Liver (tissue), 9 donors: ENCODE results near the gene OR6F1. TPM values are rescaled to one million over a fixed set of nuclear protein-coding genes. Genes with fewer than 3 reads are reported as not detected.
"Not testable (repeated sequence)": the region's sequence is repeated elsewhere in the genome, so short reads cannot be mapped to it uniquely, and the experiment has no call there.

Source experiments
- DNase-seq: peaks from one replicate; pipeline ENCODE4 v3.0.0-alpha.2; 2017; ENCODE audit warnings: low spot score
- H3K27ac ChIP-seq, 2 donors: one replicate each; pipeline ENCODE4 v1.7.0; 2013; ENCODE audit warnings: inconsistent platforms in 2 of 2, low read length in 2 of 2, control low read depth in 1 of 2, low read depth in 1 of 2, mild to moderate bottlenecking in 1 of 2
- H3K27me3 ChIP-seq, 4 donors: one replicate each; pipeline versions ENCODE4 v1.6.1 to v1.7.0; 2013; ENCODE audit warnings: low read length in 3 of 4, inconsistent platforms in 1 of 4, mild to moderate bottlenecking in 1 of 4, moderate library complexity in 1 of 4; ENCODE audit not compliant: control insufficient read depth in 4 of 4, insufficient read depth in 4 of 4
- H3K36me3 ChIP-seq, 4 donors: one replicate each; pipeline versions ENCODE4 v1.6.1 to v1.7.0; 2013; ENCODE audit warnings: low read length in 3 of 4, mild to moderate bottlenecking in 3 of 4, low read depth in 1 of 4, moderate library complexity in 1 of 4; ENCODE audit not compliant: control insufficient read depth in 4 of 4, insufficient read depth in 3 of 4
- H3K4me1 ChIP-seq, 4 donors: one replicate each; pipeline versions ENCODE4 v1.6.1 to v1.7.0; 2013; ENCODE audit warnings: low read length in 3 of 4, mild to moderate bottlenecking in 3 of 4, moderate library complexity in 1 of 4; ENCODE audit not compliant: control insufficient read depth in 4 of 4, insufficient read depth in 4 of 4
- H3K4me3 ChIP-seq, 3 donors: one replicate each; pipeline versions ENCODE4 v1.6.1 to v1.7.0; 2013; ENCODE audit warnings: low read length in 3 of 3, control low read depth in 1 of 3, low read depth in 1 of 3, mild to moderate bottlenecking in 1 of 3
- H3K9ac ChIP-seq, 2 donors: one replicate each; pipeline ENCODE4 v1.7.0; 2013; ENCODE audit warnings: low read length in 2 of 2, mild to moderate bottlenecking in 2 of 2, moderate library complexity in 2 of 2, control low read depth in 1 of 2, low read depth in 1 of 2
- H3K9me3 ChIP-seq, 4 donors: one replicate each; pipeline versions ENCODE4 v1.6.1 to v1.7.0; 2013; ENCODE audit warnings: low read length in 3 of 4; ENCODE audit not compliant: control insufficient read depth in 4 of 4
- CTCF ChIP-seq: fragments of 150-350 bp; IDR thresholded peaks from 2 replicates; pipeline ENCODE4 v1.5.1; 2017; ENCODE audit warnings: improper control_type of control experiment, low read depth, low read length; ENCODE audit not compliant: missing input control
- EGR1 ChIP-seq, 2 donors: IDR thresholded peaks; 2 replicates each; pipeline ENCODE4 v1.6.1; 2016 to 2018; ENCODE audit warnings: antibody characterized with exemption in 2 of 2, low read depth in 2 of 2
- FOXA1 ChIP-seq: IDR thresholded peaks from 2 replicates; pipeline ENCODE4 v1.6.1; 2016; ENCODE audit warnings: antibody characterized with exemption
- GABPA ChIP-seq, 2 donors: IDR thresholded peaks in 1 of 2; conservative IDR thresholded peaks in 1 of 2; 2 replicates each; pipeline ENCODE4 v1.6.1; 2016; ENCODE audit warnings: antibody characterized with exemption in 2 of 2, mild to moderate bottlenecking in 1 of 2, moderate library complexity in 1 of 2
- HNF4A ChIP-seq, 2 donors: conservative IDR thresholded peaks; 2 replicates each; pipeline ENCODE4 v1.6.1; 2016; ENCODE audit warnings: antibody characterized with exemption in 2 of 2, mild to moderate bottlenecking in 2 of 2
- HNF4G ChIP-seq: IDR thresholded peaks from 2 replicates; pipeline ENCODE4 v1.6.1; 2016; ENCODE audit warnings: antibody characterized with exemption
- JUND ChIP-seq, 2 donors: IDR thresholded peaks; 2 replicates each; pipeline ENCODE4 v1.6.1; 2016; ENCODE audit warnings: antibody characterized with exemption in 2 of 2
- MAX ChIP-seq: IDR thresholded peaks from 2 replicates; pipeline ENCODE4 v1.6.1; 2016; ENCODE audit warnings: antibody characterized with exemption
- NR2F2 ChIP-seq: IDR thresholded peaks from 2 replicates; pipeline ENCODE4 v1.6.1; 2016; ENCODE audit warnings: antibody characterized with exemption
- REST ChIP-seq: IDR thresholded peaks from 2 replicates; pipeline ENCODE4 v1.6.1; 2016; ENCODE audit warnings: antibody characterized with exemption, mild to moderate bottlenecking
- RXRA ChIP-seq, 2 donors: IDR thresholded peaks; 2 replicates each; pipeline ENCODE4 v1.6.1; 2017 to 2018; ENCODE audit warnings: antibody characterized with exemption in 2 of 2, mild to moderate bottlenecking in 1 of 2
- SP1 ChIP-seq: IDR thresholded peaks from 2 replicates; pipeline ENCODE4 v1.6.1; 2018; ENCODE audit warnings: antibody characterized with exemption, mild to moderate bottlenecking
- TAF1 ChIP-seq: conservative IDR thresholded peaks from 2 replicates; pipeline ENCODE4 v1.6.1; 2016; ENCODE audit warnings: antibody characterized with exemption, mild to moderate bottlenecking
- ZBTB33 ChIP-seq: IDR thresholded peaks from 2 replicates; pipeline ENCODE4 v1.6.1; 2016; ENCODE audit warnings: antibody characterized with exemption
- WGBS: extraction: QIAGEN DNeasy Blood & Tissue Kit; methylation state at CpG from one replicate; pipeline ENCODE4 v1.1.7; 2013; 5-methylcytosine and 5-hydroxymethylcytosine counted together
- polyA plus RNA-seq, 2 donors: library from polyadenylated mRNA; stranded (reverse) in 1 of 2; unstranded in 1 of 2; fragments of 200-250 nt in 1 of 2; fragments of >200 nt in 1 of 2; fragmentation: Nextera tagmentation in 1 of 2; extraction: Ambion mirVana in 1 of 2; gene quantifications; one replicate each; pipeline versions ENCODE4 v1.2.1 to v1.2.3, GENCODE V29; 2013 to 2015
- total RNA-seq, 2 donors: library from RNA; depleted of rRNA; stranded (reverse); fragments of >200 nt; gene quantifications; one replicate each; pipeline ENCODE4 v1.2.3, GENCODE V29; 2014
- TF ChIP-seq, protein P1 (sequence below): IDR thresholded peaks from 2 replicates; pipeline ENCODE4 v1.6.1; 2016; ENCODE audit warnings: antibody characterized with exemption
- donor health status: healthy.
- donor health status: healthy.
- donor health status: healthy.
- donor health status: healthy.
- donor health status: healthy.

Gene OR6F1
- total and polyA plus RNA-seq, 4 donors: not detected

- TF ChIP-seq GABPA (IDR thresholded peaks at IDR 0.05 in 1 of 2, conservative IDR thresholded peaks at IDR 0.05 in 1 of 2): no peak
- no peak for TF ChIP-seq SP1
- TF ChIP-seq HNF4G: no peak
- TF ChIP-seq, protein P1, sequence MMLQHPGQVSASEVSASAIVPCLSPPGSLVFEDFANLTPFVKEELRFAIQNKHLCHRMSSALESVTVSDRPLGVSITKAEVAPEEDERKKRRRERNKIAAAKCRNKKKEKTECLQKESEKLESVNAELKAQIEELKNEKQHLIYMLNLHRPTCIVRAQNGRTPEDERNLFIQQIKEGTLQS: no peak
- TF ChIP-seq ZBTB33: no peak
Measured at GRCh38 chr1:247747616-247748015, 31.2 kb upstream of the OR6F1 start (continued).

GRCh38 chr1:247746391-247746935 is 30.0 kb upstream of the OR6F1 start:
- WGBS: 67% methylated on average over 3 of the region's 3 CpGs
- H3K4me1 ChIP-seq: no peaks in the 10 kb centered on the region
- H3K27ac ChIP-seq: no peak overlapping the region

DNA sequence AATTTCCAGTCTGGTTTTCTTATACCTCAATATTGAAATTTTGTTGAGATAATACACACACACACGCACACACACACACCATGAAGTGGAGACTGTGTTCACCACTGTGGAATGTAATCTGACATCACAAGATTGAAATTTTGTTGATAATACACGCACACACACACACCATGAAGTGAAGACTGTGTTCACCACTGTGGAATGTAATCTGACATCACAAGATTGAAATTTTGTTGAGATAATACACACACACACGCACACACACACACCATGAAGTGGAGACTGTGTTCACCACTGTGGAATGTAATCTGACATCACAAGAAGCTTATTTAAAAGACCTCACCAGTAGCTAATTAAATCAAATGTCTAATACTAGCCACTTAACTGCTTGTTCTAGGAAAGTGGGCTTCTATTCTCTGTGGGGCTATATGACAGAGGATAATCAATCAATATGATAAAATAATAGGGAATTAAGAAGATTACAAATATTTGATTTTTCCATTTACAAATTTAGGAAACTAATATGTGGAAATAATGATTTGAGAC is 25.8 kb upstream of the OR6F1 start:
- DNase-seq, H3K4me3 ChIP-seq, H3K9me3 ChIP-seq, H3K27ac ChIP-seq, H3K4me1 ChIP-seq, H3K27me3 ChIP-seq, H3K36me3 ChIP-seq, H3K9ac ChIP-seq: not testable (repeated sequence)
- WGBS: 57% methylated on average over 3 of the region's 3 CpGs

More at GRCh38 chr1:247746391-247746935, 30.0 kb upstream of the OR6F1 start:
- peaks cover 0 to 3% (median 0%) of the 10 kb centered on the region in 4 donors for H3K27me3 ChIP-seq
- no peaks in the 10 kb centered on the region for H3K36me3 ChIP-seq
- H3K4me3 ChIP-seq: no peak overlapping the region
- DNase-seq: no peak
- peaks cover 0 to 8% (median under 1%) of the 10 kb centered on the region in 4 donors for H3K9me3 ChIP-seq
- H3K9ac ChIP-seq: no peak overlapping the region
- TF ChIP-seq HNF4G: no peak
- TF ChIP-seq MAX: no peak
- TF ChIP-seq RXRA (IDR thresholded peaks at IDR 0.05): no peak
- no peak for TF ChIP-seq NR2F2
- no peak for TF ChIP-seq HNF4A (conservative IDR thresholded peaks at IDR 0.05)

GRCh38 chr1:247741756-247742155 is 25.3 kb upstream of the OR6F1 start:
- WGBS: 68% methylated on average over 5 of the region's 5 CpGs
- Histone ChIP-seq H3K36me3 (no peaks in the 10 kb centered on the region), H3K27ac (no peak overlapping the region), H3K9me3 (no peaks in the 10 kb centered on the region), H3K4me1 (no peaks in the 10 kb centered on the region), H3K4me3 (no peak overlapping the region), H3K9ac (no peak overlapping the region), H3K27me3 (peaks cover 0 to 3% (median 0%) of the 10 kb centered on the region in 4 donors)
- DNase-seq: no peak
- TF ChIP-seq SP1 (no peak), HNF4A (conservative IDR thresholded peaks at IDR 0.05) (no peak), NR2F2 (no peak), JUND (IDR thresholded peaks at IDR 0.05) (no peak), GABPA (IDR thresholded peaks at IDR 0.05 in 1 of 2, conservative IDR thresholded peaks at IDR 0.05 in 1 of 2) (no peak), CTCF (no peak), ZBTB33 (no peak), REST (no peak), FOXA1 (no peak), EGR1 (IDR thresholded peaks at IDR 0.05; ENCODE audit: low read depth in 2 of 2) (no peak), TAF1 (no peak)
